Fibroblast of the aortic adventitia (primary cell): Measurements from ENCODE around the gene DNAJB11. TPM values are rescaled to one million over a fixed set of nuclear protein-coding genes. Genes with fewer than 3 reads are reported as not detected.

Experiments used
- small RNA-seq: library from RNA; depleted of rRNA; stranded (forward); fragments of <200 nt; gene quantifications from one replicate; pipeline ENCODE3, GENCODE V24; 2012
- total RNA-seq: library from RNA; depleted of rRNA; stranded (reverse); fragments of >200 nt; gene quantifications from 2 replicates; pipeline ENCODE4 v1.2.3, GENCODE V29; 2012; ENCODE audit warnings: low replicate concordance

Gene DNAJB11
- total RNA-seq, 1 donor, result 44.0 TPM

Small RNA genes within 50 kb of the gene (small RNA-seq; reads per million reads assigned to genes)
- gene RF00017, result not detected

Other genes with a start within 250 kb of the DNAJB11 start
- gene DGKG, start 208.5 kb upstream of the DNAJB11 start, total RNA-seq, result 0.08 and 0.27 TPM in 2 replicates
- 1.3 TPM in 1 of 2 replicates, not detected in the other for gene CRYGS, start 26.3 kb upstream of the DNAJB11 start, total RNA-seq
- gene TBCCD1, start 3.4 kb upstream of the DNAJB11 start, total RNA-seq, result 2.9 and 17.5 TPM in 2 replicates
- not detected in 2 replicates for gene AHSG, start 42.3 kb downstream of the DNAJB11 start, total RNA-seq
- not detected in 2 replicates for gene FETUB, start 69.7 kb downstream of the DNAJB11 start, total RNA-seq
- not detected in 2 replicates for gene HRG, start 95.3 kb downstream of the DNAJB11 start, total RNA-seq
- not detected in 2 replicates for gene KNG1, start 146.6 kb downstream of the DNAJB11 start, total RNA-seq
- 383 and 640 TPM in 2 replicates for gene EIF4A2, start 212.9 kb downstream of the DNAJB11 start, total RNA-seq
- gene RFC4, start 235.8 kb downstream of the DNAJB11 start, total RNA-seq, result 13.2 and 48.4 TPM in 2 replicates